AG04449 (cell line): ENCODE results near the gene PTPRM.

Experiments used
- CTCF ChIA-PET: fragments of 350-600 bp; formaldehyde crosslinking; extraction: SDS; loops from one replicate; lab custom pipeline; 2021; ENCODE audit warnings: antibody characterized with exemption; lab: Yijun Ruan, JAX
- POLR2A ChIA-PET: fragments of 400-600, 350-600 bp; formaldehyde crosslinking; extraction: SDS; loops from one replicate; lab custom pipeline; 2020; ENCODE audit warnings: antibody characterized with exemption, inconsistent platforms; lab: Yijun Ruan, JAX
- DNase-seq: peaks from one replicate; pipeline ENCODE4 v3.0.0-alpha.2; 2010; ENCODE audit warnings: low read depth, low spot score
- H3K4me3 ChIP-seq: 2 replicates; pipeline ENCODE4 v1.5.1; 2011; ENCODE audit warnings: low read depth, mild to moderate bottlenecking, control low read depth, low read length
- CTCF ChIP-seq: IDR thresholded peaks from one replicate; pipeline ENCODE4 v1.5.1; 2011; ENCODE audit warnings: mild to moderate bottlenecking, moderate library complexity, low read length, control low read depth, inconsistent platforms; ENCODE audit not compliant: insufficient read depth; ENCODE audit errors: missing control alignments

The PTPRM gene

GRCh38 chr18:8253944-8254343 is 686.8 kb downstream of the PTPRM start:
- no peak for DNase-seq
- CTCF ChIA-PET, result no interaction called here
- POLR2A ChIA-PET, result no interaction called here
- TF ChIP-seq CTCF, result no peak
- no peak overlapping the region for H3K4me3 ChIP-seq

- ChIA-PET POLR2A (no interaction called here), CTCF (no interaction called here)
- DNase-seq, result no peak
- no peak overlapping the region for H3K4me3 ChIP-seq
- no peak for TF ChIP-seq CTCF
Measured at GRCh38 chr18:8254654-8255053, 687.5 kb downstream of the PTPRM start.

GRCh38 chr18:8257851-8258434 is 690.8 kb downstream of the PTPRM start:
- CTCF ChIA-PET, result interaction anchor here (2.4 kb wide), 1 partner anchor 132 kb away, joined by 8 read pairs; no protein-coding TSS in a partner anchor
- POLR2A ChIA-PET, result no interaction called here
- no peak for TF ChIP-seq CTCF
- no peak for DNase-seq
- H3K4me3 ChIP-seq, result no peak overlapping the region

GRCh38 chr18:8260319-8260718 is 693.2 kb downstream of the PTPRM start:
- ChIA-PET POLR2A (no interaction called here), CTCF (no interaction called here)
- TF ChIP-seq CTCF, result no peak
- DNase-seq, result no peak
- H3K4me3 ChIP-seq, result no peak overlapping the region

GRCh38 chr18:8260827-8261226 is 693.7 kb downstream of the PTPRM start:
- no peak for TF ChIP-seq CTCF
- CTCF ChIA-PET, result interaction anchor here (1.1 kb wide), 1 partner anchor 129 kb away, joined by 3 read pairs; no protein-coding TSS in a partner anchor
- no peak overlapping the region for H3K4me3 ChIP-seq
- DNase-seq, result no peak
- POLR2A ChIA-PET, result no interaction called here

GRCh38 chr18:8261651-8262091 is 694.6 kb downstream of the PTPRM start:
- CTCF ChIA-PET, result interaction anchor here (1.1 kb wide), 1 partner anchor 128 kb away, joined by 3 read pairs; no protein-coding TSS in a partner anchor
- no peak overlapping the region for H3K4me3 ChIP-seq
- DNase-seq, result no peak
- no peak for TF ChIP-seq CTCF
- POLR2A ChIA-PET, result no interaction called here
